HG03575 (cell line): ENCODE data around the gene UNKL.

ENCODE experiments used
- ATAC-seq: cut with Tn5 transposase; IDR thresholded peaks from one replicate; pipeline ENCODE4 v1.9.1; 2021; ENCODE audit not compliant: unreplicated experiment, insufficient number of reproducible peaks, low FRiP score; ENCODE audit errors: extremely low read depth

The UNKL gene

DNA sequence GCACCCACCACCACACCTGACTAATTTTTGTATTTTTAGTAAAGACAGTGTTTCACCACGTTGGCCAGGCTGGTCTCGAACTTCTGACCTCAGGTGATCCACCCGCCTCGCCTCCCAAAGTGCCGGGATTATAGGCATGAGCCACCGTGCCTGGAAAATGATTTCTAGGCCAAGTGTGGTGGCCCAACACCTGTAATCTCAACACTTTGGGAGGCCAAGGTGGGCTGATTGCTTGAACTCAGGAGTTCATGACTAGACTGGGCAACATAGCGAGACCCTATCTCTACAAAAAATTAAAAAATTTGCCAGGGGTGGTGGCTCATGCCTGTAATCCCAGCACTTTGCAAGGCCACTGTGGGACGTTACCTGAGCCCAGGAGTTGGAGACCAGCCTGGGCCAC is 92.1 kb downstream of the UNKL start:
- ATAC-seq, result no peak

GRCh38 chr16:1320658-1321240 is 93.8 kb downstream of the UNKL start:
- ATAC-seq, result no peak

- no peak for ATAC-seq
Measured at GRCh38 chr16:1320097-1320496, 94.4 kb downstream of the UNKL start.

DNA sequence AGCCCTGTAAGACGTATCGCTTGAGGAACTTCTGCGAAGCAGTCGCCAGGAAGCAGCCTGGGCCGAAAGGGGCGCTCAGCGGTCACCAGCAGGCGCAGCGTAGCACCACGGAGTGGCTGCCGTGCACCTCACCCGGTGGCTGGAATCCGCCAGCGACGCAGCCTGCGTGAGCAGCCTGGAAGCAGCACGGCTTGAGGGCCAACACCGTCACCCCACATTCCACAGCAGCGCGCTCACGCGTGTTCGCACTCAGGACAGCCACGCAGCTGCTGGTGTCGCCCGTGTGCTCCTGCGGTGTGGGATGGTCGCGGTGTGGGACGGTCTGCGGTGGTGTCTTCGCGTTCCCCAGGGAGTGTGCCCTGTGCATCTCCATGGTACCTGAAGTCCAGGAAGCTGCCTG is 95.5 kb downstream of the UNKL start:
- ATAC-seq, result no peak

GRCh38 chr16:1318268-1318545 is 96.3 kb downstream of the UNKL start:
- ATAC-seq, result no peak

GRCh38 chr16:1317479-1318267 is 96.8 kb downstream of the UNKL start:
- ATAC-seq, result no peak

- ATAC-seq, result no peak
Measured at GRCh38 chr16:1316033-1316405, 98.5 kb downstream of the UNKL start.

DNA sequence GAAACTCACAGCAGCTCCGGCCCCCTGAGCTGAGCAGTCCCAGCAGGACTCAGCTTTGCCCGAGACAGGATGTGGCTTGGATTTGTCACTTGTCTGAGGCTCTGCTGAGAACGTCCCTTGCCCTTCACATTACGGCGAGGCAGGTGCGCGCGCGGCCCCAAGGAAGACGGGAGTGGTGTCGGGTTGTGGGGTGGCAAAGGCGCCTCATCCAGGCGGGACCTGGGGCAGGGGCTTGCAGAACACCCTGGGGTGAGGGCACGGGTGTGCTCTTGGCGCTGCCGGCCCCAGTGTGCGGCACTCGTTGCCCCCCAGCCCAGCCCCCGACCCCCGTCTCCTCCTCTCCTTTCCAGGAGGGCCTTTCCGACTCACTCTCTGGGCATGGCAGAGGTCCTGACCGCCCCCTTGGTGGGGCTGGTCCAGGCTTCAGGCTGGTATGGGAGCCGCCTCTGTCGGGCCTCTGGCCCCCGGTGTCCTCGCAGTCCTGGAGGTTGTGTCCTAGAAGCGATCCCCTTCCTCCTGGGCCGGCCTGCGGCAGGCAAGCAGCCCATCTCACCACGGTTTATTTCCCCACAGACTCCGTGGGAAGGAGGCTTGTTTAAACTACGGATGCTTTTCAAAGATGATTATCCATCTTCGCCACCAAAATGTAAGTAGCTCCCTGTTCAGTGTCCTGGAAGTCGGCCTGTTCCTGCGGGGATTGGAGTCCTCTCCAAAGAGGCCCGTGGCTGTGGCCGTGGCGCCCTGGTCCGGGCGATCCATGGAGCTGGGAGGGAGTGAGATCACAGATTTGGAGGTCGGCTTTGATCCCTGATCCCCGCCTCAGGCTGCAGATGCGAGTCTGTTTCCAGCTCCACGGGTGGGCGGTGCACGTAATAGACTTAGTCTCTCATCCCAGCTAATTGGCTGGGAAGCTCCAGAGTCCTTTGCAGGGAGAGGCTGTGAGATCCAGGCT is 99.1 kb downstream of the UNKL start:
- no peak for ATAC-seq

- no peak for ATAC-seq
Measured at GRCh38 chr16:1314399-1315068, 100.0 kb downstream of the UNKL start.

- no peak for ATAC-seq
Measured at GRCh38 chr16:1313721-1314369, 100.7 kb downstream of the UNKL start.
